ENCODE results near the gene TRAPPC5. TPM values are rescaled to one million over a fixed set of nuclear protein-coding genes. Genes with fewer than 3 reads are reported as not detected.

TRAPPC5 gene
- total RNA-seq, 1 donor from 2014 or later: 142 TPM

- Mint-ChIP-seq H3K27me3 (ENCODE audit: unreplicated experiment) (peaks cover 15% of the 10 kb centered on the region), H3K4me3 (ENCODE audit: unreplicated experiment) (no peak overlapping the region), H3K27ac (ENCODE audit: unreplicated experiment) (no peak overlapping the region), H3K9me3 (ENCODE audit: unreplicated experiment) (peaks cover 2% of the 10 kb centered on the region), H3K36me3 (ENCODE audit: unreplicated experiment) (peaks cover 10% of the 10 kb centered on the region), H3K4me1 (ENCODE audit: low read depth, unreplicated experiment) (peaks cover 5% of the 10 kb centered on the region)
- peak; percentile 53 for DNase-seq
- no peak for TF ChIP-seq CTCF (IDR thresholded peaks at IDR 0.05; ENCODE audit: partially characterized antibody, unreplicated experiment)
Observed at GRCh38 chr19:7674010-7675005, 6.3 kb upstream of the TRAPPC5 start.

- Mint-ChIP-seq H3K4me1 (ENCODE audit: low read depth, unreplicated experiment) (peaks cover 10% of the 10 kb centered on the region), H3K9me3 (ENCODE audit: unreplicated experiment) (peaks cover 7% of the 10 kb centered on the region), H3K27ac (ENCODE audit: unreplicated experiment) (no peak overlapping the region), H3K36me3 (ENCODE audit: unreplicated experiment) (peaks cover 10% of the 10 kb centered on the region), H3K4me3 (ENCODE audit: unreplicated experiment) (no peak overlapping the region), H3K27me3 (ENCODE audit: unreplicated experiment) (peaks cover 12% of the 10 kb centered on the region)
- no peak for TF ChIP-seq CTCF (IDR thresholded peaks at IDR 0.05; ENCODE audit: partially characterized antibody, unreplicated experiment)
- no peak for DNase-seq
Observed at GRCh38 chr19:7676376-7676775, 4.3 kb upstream of the TRAPPC5 start.

GRCh38 chr19:7676854-7677253 is 3.8 kb upstream of the TRAPPC5 start, which contains the start of gene MCEMP1:
Gene MCEMP1, plus strand, starts transcription at chr19:7677090. Its CDS starts 31 bp downstream, at chr19:7677121.
- Mint-ChIP-seq H3K4me3 (ENCODE audit: unreplicated experiment) (no peak within 1 kb of the TSS), H3K27ac (ENCODE audit: unreplicated experiment) (no peak within 1 kb of the TSS)

GRCh38 chr19:7677669-7678311 is 2.8 kb upstream of the TRAPPC5 start:
- no peak overlapping the region for H3K27ac Mint-ChIP-seq (ENCODE audit: unreplicated experiment)
- peaks cover 10% of the 10 kb centered on the region for H3K36me3 Mint-ChIP-seq (ENCODE audit: unreplicated experiment)
- peak overlapping the region; percentile 25 for H3K4me3 Mint-ChIP-seq (ENCODE audit: unreplicated experiment)
- peaks cover 10% of the 10 kb centered on the region for H3K27me3 Mint-ChIP-seq (ENCODE audit: unreplicated experiment)
- H3K9me3 Mint-ChIP-seq (ENCODE audit: unreplicated experiment): peaks cover 7% of the 10 kb centered on the region
- no peak for TF ChIP-seq CTCF (IDR thresholded peaks at IDR 0.05; ENCODE audit: partially characterized antibody, unreplicated experiment)
- no peak for DNase-seq
- H3K4me1 Mint-ChIP-seq (ENCODE audit: low read depth, unreplicated experiment): peaks cover 14% of the 10 kb centered on the region

More at GRCh38 chr19:7676854-7677253, 3.8 kb upstream of the TRAPPC5 start, which contains the start of gene MCEMP1:
- no peak for DNase-seq
- H3K4me1 Mint-ChIP-seq (ENCODE audit: low read depth, unreplicated experiment): peaks cover 11% of the 10 kb centered on the region
- TF ChIP-seq CTCF (IDR thresholded peaks at IDR 0.05; ENCODE audit: partially characterized antibody, unreplicated experiment): no peak
- peaks cover 7% of the 10 kb centered on the region for H3K9me3 Mint-ChIP-seq (ENCODE audit: unreplicated experiment)
- H3K36me3 Mint-ChIP-seq (ENCODE audit: unreplicated experiment): peaks cover 10% of the 10 kb centered on the region
- H3K27me3 Mint-ChIP-seq (ENCODE audit: unreplicated experiment): peaks cover 10% of the 10 kb centered on the region
